NCI-H187 treated with DMSO at 0.1 percent for 48 hours (cell line): ENCODE measurements around the gene CLEC4G.
"Not testable (repeated sequence)": the region's sequence is repeated elsewhere in the genome, so short reads cannot be mapped to it uniquely, and the experiment has no call there.

Experiments
- DNase-seq: peaks from one replicate; lab custom pipeline; 2025; lab: John Stamatoyannopoulos, UW

Gene CLEC4G

DNA sequence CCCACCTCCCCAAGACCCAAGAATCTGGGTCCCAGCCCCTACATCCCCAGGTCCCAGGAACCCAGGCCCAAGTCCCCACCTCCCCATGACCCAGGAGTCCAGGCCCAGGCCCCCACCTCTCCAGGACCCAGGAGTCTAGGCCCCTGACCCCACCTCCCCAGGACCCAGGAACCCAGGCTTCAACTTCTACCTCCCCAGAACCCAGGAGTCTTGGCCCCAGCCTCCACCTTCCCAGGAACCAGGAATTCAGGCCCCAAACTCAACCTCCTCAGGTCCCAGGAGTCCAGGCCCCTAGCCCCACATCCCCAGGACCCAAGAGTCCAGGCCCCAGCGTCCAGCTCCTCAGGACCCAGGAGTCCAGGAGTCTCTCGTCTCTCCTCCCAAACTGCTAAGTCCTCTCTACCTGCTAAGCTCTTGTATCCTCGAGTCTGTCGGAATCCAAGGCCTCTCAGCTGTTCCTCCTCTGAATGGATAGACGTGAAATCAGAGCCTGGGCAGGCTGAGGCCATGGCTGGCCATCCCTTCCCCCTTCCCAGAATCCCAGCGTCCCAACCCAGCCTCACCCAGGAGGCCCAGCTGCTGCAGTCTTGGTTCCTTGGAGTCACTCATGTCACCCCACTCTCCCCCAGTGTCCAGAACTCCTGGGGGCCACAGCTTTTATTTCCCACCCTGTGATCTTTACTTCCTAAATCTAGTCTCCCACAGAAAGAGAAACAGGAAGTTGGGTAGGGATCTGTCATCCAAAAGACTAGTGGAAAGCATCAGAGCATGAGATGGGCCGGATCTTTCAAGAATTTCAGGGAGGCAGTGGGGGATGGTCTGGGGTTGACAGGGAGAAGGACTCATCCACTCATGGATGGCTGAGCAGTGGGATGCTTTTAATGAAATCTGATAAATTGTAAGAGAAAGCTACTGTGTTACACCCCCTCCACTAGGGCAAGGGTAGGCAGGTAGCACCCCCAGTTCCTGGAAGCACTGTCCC lies 15.3 kb upstream of the CLEC4G start, which contains the start of gene CD209:
CD209 (minus strand) TSS at position 632 of the 982 bp plus-strand sequence; CDS start at position 609, 23 bp downstream.
- DNase-seq: no peak

- DNase-seq: not testable (repeated sequence)
Observed at GRCh38 chr19:7746306-7746705, 14.4 kb upstream of the CLEC4G start.

- DNase-seq: no peak
Observed at GRCh38 chr19:7744871-7745650, 13.2 kb upstream of the CLEC4G start.

DNA sequence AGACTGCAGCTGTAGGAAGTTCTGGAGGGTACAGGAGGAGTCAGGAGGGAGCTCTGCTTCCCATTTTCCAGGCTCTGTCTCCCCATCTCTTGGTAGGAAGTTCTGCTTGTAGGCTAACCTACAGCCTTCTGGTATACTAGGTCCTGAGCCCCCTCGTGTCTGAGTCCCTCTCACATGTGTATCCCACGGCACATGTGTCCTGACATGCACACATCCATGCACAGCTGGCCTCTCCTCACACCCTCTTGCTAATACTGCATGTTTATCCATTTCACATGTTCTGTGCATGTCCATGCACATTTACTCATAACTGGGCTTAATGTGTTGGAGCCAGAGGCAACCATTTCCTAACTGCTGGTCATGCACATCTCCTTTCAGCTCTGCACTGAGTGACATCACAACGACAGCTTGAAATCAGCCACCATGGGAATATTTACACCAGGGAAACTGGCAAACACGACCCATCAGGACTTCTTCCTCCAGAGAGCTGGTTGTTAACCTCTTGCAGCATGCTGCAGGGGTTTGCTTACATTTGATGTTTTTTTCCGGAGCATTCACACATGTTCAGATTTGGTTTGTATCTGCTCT lies 12.4 kb upstream of the CLEC4G start:
- DNase-seq: no peak

DNA sequence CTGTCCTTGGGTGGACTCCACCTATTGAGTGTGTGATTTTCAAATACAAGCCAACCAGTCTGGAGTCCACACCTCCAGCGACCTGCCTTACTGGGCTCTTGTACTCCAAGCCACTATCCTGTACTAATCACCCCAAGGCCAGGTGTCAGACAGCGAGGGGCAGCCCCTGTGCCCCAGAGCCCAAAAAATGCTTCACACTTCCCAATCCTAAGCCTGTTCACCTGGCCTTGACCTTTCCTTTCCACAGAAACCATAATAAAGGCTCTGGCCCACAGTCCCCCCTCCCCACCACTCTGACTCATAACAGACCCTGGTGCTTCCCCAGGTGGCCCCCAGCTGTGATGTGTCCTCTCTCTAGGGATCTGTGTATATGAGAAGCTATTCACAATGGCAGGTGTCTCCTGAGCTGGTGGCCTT lies 11.5 kb upstream of the CLEC4G start:
- DNase-seq: no peak

DNA sequence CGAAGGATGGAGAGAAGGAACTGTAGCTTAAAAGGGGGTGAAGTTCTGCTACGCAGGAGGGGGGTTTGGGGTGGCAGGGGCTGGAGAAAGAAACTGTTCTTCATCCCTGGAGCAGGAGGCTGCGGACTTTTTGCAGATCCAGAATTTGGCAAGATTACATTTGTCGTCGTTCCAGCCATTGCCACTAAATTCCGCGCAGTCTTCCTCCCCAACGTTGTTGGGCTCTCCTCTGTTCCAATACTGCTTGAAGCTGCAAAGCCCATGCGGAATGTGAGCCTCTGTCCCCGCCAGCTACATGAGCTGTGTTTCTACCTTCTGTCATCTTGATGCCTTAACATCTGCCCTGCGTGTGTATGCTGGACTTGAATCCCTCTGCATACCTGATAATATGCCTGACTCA lies 11.1 kb upstream of the CLEC4G start:
- no peak for DNase-seq

GRCh38 chr19:7742575-7742974 lies 10.7 kb upstream of the CLEC4G start:
- no peak for DNase-seq

- no peak for DNase-seq
Observed at GRCh38 chr19:7740682-7741054, 8.8 kb upstream of the CLEC4G start.

DNA sequence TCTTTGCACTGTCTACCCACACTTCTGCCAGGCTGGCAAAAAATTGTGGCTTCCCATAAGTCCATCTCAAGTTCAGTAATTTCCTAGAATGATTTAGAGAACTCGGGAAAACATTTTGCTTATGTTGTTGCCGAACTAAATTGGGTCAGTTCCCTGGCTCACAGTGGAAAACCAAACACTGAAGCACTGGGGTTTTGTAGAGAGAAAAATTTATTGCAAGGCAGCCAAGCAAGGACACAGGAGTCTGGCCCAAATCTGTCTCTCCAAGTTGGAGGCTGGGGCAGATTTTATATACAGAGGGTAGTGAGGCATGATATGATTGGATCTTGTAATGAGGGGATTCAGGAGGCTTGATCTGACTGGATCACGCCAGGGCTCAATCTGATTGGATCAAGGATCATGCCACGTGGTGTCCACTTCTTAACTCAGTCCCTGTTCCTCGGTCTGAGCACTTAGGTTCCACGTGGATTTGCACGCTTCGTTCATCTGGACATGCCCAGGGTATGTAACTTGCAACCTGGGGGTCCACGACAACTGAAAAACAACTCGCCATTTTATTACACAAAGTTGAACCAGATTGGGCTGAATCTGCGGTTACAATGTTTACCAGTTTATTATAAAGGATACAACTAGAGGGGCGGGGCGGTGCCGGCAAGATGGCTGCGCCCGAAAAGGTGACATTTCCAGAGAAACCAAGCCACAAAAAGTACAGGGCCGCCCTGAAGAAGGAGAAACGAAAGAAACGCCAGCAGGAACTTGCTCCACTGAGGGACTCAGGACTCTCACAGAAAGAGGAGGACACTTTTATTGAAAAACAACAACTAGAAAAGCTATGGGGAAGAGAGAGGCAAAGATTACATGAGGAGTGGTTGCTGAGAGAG lies 8.1 kb upstream of the CLEC4G start:
- no peak for DNase-seq

- DNase-seq: no peak
Observed at GRCh38 chr19:7739211-7739755, 7.4 kb upstream of the CLEC4G start.

GRCh38 chr19:7738023-7738422 lies 6.1 kb upstream of the CLEC4G start:
- DNase-seq: no peak

GRCh38 chr19:7737215-7737614 lies 5.3 kb upstream of the CLEC4G start:
- no peak for DNase-seq

GRCh38 chr19:7736148-7736547 lies 4.2 kb upstream of the CLEC4G start:
- no peak for DNase-seq

- DNase-seq: no peak
Observed at GRCh38 chr19:7734220-7735203, 2.6 kb upstream of the CLEC4G start.

DNA sequence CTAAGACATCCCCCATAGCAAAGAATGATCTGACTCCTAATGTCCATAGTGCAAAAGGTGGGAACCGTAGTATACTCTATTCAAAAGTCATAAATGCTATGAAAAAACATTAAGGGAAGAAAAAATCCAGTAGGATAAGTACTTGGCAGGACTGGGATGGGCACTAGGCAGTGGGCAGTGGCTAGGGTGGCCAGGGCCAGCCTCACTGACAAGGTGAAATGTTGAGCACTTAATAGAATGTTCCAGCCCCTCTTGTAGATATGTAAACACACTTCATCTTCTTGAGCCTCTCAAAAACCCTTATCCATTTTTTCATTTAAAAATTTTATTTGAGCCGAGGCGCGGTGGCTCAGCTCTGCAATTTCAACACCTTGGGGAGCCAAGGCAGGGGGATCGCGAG lies 1.5 kb upstream of the CLEC4G start:
- DNase-seq: no peak

- DNase-seq: no peak
Observed at GRCh38 chr19:7731615-7732014, 295 bp downstream of the CLEC4G start.

GRCh38 chr19:7731218-7731595 lies 703 bp downstream of the CLEC4G start:
- DNase-seq: no peak

- no peak for DNase-seq
Observed at GRCh38 chr19:7730286-7731217, 1.4 kb downstream of the CLEC4G start.

GRCh38 chr19:7729831-7730285 lies 2.1 kb downstream of the CLEC4G start:
- no peak for DNase-seq
